ENCODE results near the gene MRPL27.

The MRPL27 gene

GRCh38 chr17:50371526-50371925 lies 1.5 kb downstream of the MRPL27 start:
- no peak for TF ChIP-seq CTCF (conservative IDR thresholded peaks at IDR 0.05)

GRCh38 chr17:50370052-50370451 lies 2.9 kb downstream of the MRPL27 start:
- no peak overlapping the region for H3K27ac ChIP-seq
- TF ChIP-seq CTCF (conservative IDR thresholded peaks at IDR 0.05): no peak

More at GRCh38 chr17:50371526-50371925, 1.5 kb downstream of the MRPL27 start:
- no peak overlapping the region for H3K27ac ChIP-seq

DNA sequence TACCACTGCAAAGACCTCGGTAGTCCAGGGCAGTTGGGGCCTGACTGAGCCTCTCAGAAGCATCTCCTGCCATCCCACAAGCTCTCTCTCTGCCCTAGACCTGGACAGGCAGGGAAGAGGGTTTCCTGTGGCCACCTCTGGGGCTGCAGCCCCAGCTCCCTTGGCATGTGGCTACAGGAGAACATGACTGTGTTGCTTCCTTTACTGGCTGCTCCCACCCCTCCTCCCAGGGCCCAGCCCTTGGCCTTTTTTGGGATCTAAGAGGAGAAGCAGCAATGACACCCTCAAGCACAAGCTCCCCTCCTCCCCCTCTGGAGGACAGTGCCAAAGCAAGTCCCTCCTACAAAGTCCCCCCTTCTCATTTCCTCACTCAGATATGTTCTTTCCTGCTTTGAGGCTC lies 5.6 kb downstream of the MRPL27 start:
- TF ChIP-seq CTCF (conservative IDR thresholded peaks at IDR 0.05): no peak
- H3K27ac ChIP-seq: no peak overlapping the region

GRCh38 chr17:50365649-50366393 lies 7.2 kb downstream of the MRPL27 start:
- no peak for TF ChIP-seq CTCF (conservative IDR thresholded peaks at IDR 0.05)
- H3K27ac ChIP-seq: no peak overlapping the region

DNA sequence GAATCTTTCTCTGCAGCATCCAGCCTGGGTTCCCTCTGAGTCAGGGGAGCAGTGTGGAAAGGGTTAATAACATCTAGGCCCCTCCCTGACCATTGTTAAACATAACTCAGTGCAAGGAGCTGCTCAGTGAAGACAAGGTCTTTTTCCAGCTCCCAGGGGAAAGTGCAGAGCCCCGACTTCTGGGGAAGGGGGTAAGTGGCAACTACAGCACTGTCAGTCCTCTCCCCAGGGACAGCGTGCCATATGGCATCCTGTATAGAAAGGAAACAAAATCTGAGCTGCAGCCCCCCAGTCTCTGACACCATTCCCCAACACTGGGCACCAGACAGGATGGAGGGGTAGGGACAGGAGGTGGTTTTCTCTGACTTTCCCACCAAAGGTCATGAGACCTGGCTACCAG lies 7.8 kb downstream of the MRPL27 start:
- no peak overlapping the region for H3K27ac ChIP-seq
- TF ChIP-seq CTCF (conservative IDR thresholded peaks at IDR 0.05): no peak

DNA sequence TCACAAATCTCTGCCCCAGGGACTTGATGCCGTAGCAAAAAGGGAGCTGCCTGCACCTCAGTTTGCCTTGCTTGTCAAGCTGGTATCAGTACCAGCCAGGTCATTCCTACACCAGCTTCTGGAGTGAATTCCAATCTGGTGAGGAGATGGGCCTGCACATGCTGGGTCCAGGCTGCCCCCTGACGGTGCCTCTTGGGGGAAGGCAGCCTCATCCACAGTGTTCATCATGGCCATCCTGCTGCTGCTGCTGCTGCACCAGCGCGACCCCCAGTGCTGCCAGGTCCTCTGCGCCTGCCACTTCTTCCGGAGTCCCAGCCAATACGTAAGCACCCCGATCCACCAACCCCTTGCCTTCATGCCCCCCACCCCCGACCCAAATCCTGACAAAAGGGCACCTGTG lies 8.3 kb downstream of the MRPL27 start:
- H3K27ac ChIP-seq: no peak overlapping the region
- TF ChIP-seq CTCF (conservative IDR thresholded peaks at IDR 0.05): no peak

DNA sequence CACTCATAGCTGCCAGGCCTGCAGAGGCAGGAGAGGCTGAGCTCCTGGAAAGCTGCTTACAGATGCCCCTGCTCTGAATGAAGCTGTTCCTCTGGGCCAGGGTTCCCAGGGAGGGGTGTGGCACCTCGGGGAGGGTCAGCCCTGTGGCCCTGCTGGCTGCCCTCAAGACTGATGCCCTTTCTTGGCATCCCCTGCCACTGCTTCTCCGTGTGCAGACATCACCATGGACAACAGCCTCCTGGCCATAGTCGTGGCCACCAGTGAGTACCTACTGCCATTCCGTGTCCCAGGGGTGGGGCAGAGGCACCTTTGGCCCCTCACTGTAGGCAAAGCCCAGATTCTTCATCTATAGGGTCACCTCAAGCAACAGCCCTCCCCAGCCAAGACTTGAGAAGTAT lies 8.9 kb downstream of the MRPL27 start:
- no peak for TF ChIP-seq CTCF (conservative IDR thresholded peaks at IDR 0.05)

More for the DNA sequence above, 8.9 kb downstream of the MRPL27 start:
- H3K27ac ChIP-seq: no peak overlapping the region
